ENCODE measurements around the gene AKAP10.
"Not testable (repeated sequence)": the region's sequence is repeated elsewhere in the genome, so short reads cannot be mapped to it uniquely, and the experiment has no call there.

Gene AKAP10

GRCh38 chr17:19860647-19861177 lies 116.9 kb downstream of the AKAP10 start:
- not testable (repeated sequence) for DNase-seq

- no peak for DNase-seq
These were observed 120.0 kb downstream of the AKAP10 start for GRCh38 chr17:19857640-19858039.

Data from NCI-H2029 (cell line).